Right lobe of liver (tissue), 6 donors: ENCODE measurements around the gene OTOP2. TPM values are rescaled to one million over a fixed set of nuclear protein-coding genes. Genes with fewer than 3 reads are reported as not detected.

Source experiments
- ATAC-seq, 4 donors: fragments of 200-7000 bp; cut with Tn5 transposase; one replicate each; pipeline ENCODE4 v1.9.1; 2020; ENCODE audit warnings: mild to moderate bottlenecking in 4 of 4, moderate library complexity in 4 of 4
- DNase-seq, 3 donors: peaks; one replicate each; pipeline ENCODE4 v3.0.0-alpha.2; 2020
- H3K27ac ChIP-seq, 3 donors: fragments of 200-600 bp; one replicate each; pipeline ENCODE4 v1.8.0; 2022
- H3K27me3 ChIP-seq, 2 donors: fragments of 200-600 bp; one replicate each; pipeline ENCODE4 v1.8.0; 2022
- H3K36me3 ChIP-seq, 4 donors: fragments of 200-600 bp; sonication (generic) in 1 of 4; one replicate each; pipeline versions ENCODE4 v1.5.1 to v1.8.0; 2017 to 2022; ENCODE audit warnings: control low read depth in 1 of 4
- H3K4me1 ChIP-seq, 4 donors: fragments of 200-600 bp; sonication (generic) in 1 of 4; one replicate each; pipeline versions ENCODE4 v1.5.1 to v1.8.0; 2017 to 2022; ENCODE audit warnings: control low read depth in 1 of 4
- H3K4me3 ChIP-seq, 3 donors: fragments of 200-600 bp; one replicate each; pipeline ENCODE4 v1.8.0; 2022
- H3K9me3 ChIP-seq, 4 donors: fragments of 200-600 bp; sonication (generic) in 1 of 4; one replicate each; pipeline versions ENCODE4 v1.5.1 to v1.8.0; 2017 to 2022; ENCODE audit warnings: control low read depth in 1 of 4
- CTCF ChIP-seq, 4 donors: fragments of 200-600 bp in 3 of 4; fragments of 450-650 bp in 1 of 4; IDR thresholded peaks; one replicate each; pipeline versions ENCODE4 v1.5.1 to v1.8.0; 2016 to 2022; ENCODE audit warnings: antibody characterized with exemption in 4 of 4, mild to moderate bottlenecking in 2 of 4
- POLR2A ChIP-seq: fragments of 450-650 bp; IDR thresholded peaks from one replicate; pipeline ENCODE4 v1.6.1; 2017; ENCODE audit warnings: antibody characterized with exemption, mild to moderate bottlenecking
- WGBS: methylation state at CpG from one replicate; pipeline ENCODE4 v1.1.6; 2018; ENCODE audit warnings: low coverage, low lambda C conversion rate; ENCODE audit not compliant: insufficient coverage; ENCODE audit errors: missing lambda C conversion rate; 5-methylcytosine and 5-hydroxymethylcytosine counted together
- intact Hi-C, 2 donors: fragments of 100-400 bp; cut with DNase I; formaldehyde crosslinking; loops; one replicate each; pipeline versions ENCODE4 v1.11.2 to v1.14.1; 2022
- total RNA-seq, 6 experiments: library from RNA; depleted of rRNA in 2 of 6; stranded (reverse); fragments of >200 nt in 2 of 6; fragmentation: NEBNext Ultra II Directional in 3 of 6; extraction: Animal tissue kit (Norgen Biotek cat#: 25700) in 3 of 6; gene quantifications; one replicate each; pipeline versions ENCODE4 v1.1.0 to v1.2.4, GENCODE V29; 2016 to 2023
- donor health status: DM: no; HTN: yes; CAD: no.
- donor health status: DM: no; HTN: no; CAD: no.
- donor health status: DM: no; HTN: no; CAD: no.
- donor health status: DM: no; HTN: yes; CAD: no.
- donor health status: DM: no; HTN: yes; CAD: no.

Gene OTOP2
- total RNA-seq, 6 experiments from 2014 or later: not detected

GRCh38 chr17:74892974-74893911 is 30.8 kb upstream of the OTOP2 start, which contains the start of gene FADS6:
Gene FADS6 (minus strand): TSS chr17:74893633. CDS start chr17:74893595, 38 bp downstream.
- intact Hi-C loops: no loop called here
- H3K9me3 ChIP-seq: no peaks in the 10 kb centered on the region
- DNase-seq (peak; percentile 51 to 75 (median 68)), ATAC-seq (peak; percentile 91 to 96 (median 94))
- TF ChIP-seq CTCF (IDR thresholded peaks at IDR 0.05) (no peak), POLR2A (no peak)
- H3K4me3 ChIP-seq: peak within 1 kb of the TSS; percentile 40 to 56 (median 54)
- H3K27ac ChIP-seq: peak within 1 kb of the TSS in 1 of 3 donors; percentile 64
- WGBS: 18% methylated on average over 13 of the region's 86 CpGs
- H3K4me1 ChIP-seq: no peaks in the 10 kb centered on the region
- no peaks in the 10 kb centered on the region for H3K36me3 ChIP-seq
- no peaks in the 10 kb centered on the region for H3K27me3 ChIP-seq

- DNase-seq (no peak), ATAC-seq (peak; percentile 4 to 31 (median 10))
- H3K4me1 ChIP-seq: no peaks in the 10 kb centered on the region
- WGBS: 27% methylated on average over 5 of the region's 22 CpGs
- no peaks in the 10 kb centered on the region for H3K27me3 ChIP-seq
- TF ChIP-seq POLR2A (no peak), CTCF (IDR thresholded peaks at IDR 0.05) (no peak)
- peak overlapping the region; percentile 40 to 56 (median 54) for H3K4me3 ChIP-seq
- H3K36me3 ChIP-seq: no peaks in the 10 kb centered on the region
- intact Hi-C loops: no loop called here
- H3K9me3 ChIP-seq: no peaks in the 10 kb centered on the region
- H3K27ac ChIP-seq: peak overlapping the region in 1 of 3 donors; percentile 64
These were observed 30.0 kb upstream of the OTOP2 start for GRCh38 chr17:74893936-74894671.

GRCh38 chr17:74898376-74898946 is 25.6 kb upstream of the OTOP2 start:
- WGBS: 96% methylated on average over 5 of the region's 11 CpGs
- no peak for DNase-seq
- no peaks in the 10 kb centered on the region for H3K9me3 ChIP-seq
- no peaks in the 10 kb centered on the region for H3K27me3 ChIP-seq
- H3K4me3 ChIP-seq: no peak overlapping the region
- ATAC-seq: no peak
- intact Hi-C loops: no loop called here
- TF ChIP-seq POLR2A (no peak), CTCF (IDR thresholded peaks at IDR 0.05) (no peak)
- no peaks in the 10 kb centered on the region for H3K4me1 ChIP-seq
- H3K36me3 ChIP-seq: no peaks in the 10 kb centered on the region
- H3K27ac ChIP-seq: no peak overlapping the region

- intact Hi-C loops: no loop called here
- ATAC-seq (no peak), DNase-seq (no peak)
- TF ChIP-seq POLR2A (no peak), CTCF (IDR thresholded peaks at IDR 0.05) (no peak)
- no peak overlapping the region for H3K27ac ChIP-seq
- no peaks in the 10 kb centered on the region for H3K36me3 ChIP-seq
- no peaks in the 10 kb centered on the region for H3K27me3 ChIP-seq
- H3K4me3 ChIP-seq: no peak overlapping the region
- 67% methylated on average over 8 of the region's 8 CpGs for WGBS
- no peaks in the 10 kb centered on the region for H3K9me3 ChIP-seq
- H3K4me1 ChIP-seq: no peaks in the 10 kb centered on the region
These were observed 23.9 kb upstream of the OTOP2 start for GRCh38 chr17:74900208-74900607.
